Ectodermal cell (in vitro differentiated cells): ENCODE results near the gene NAA40.

Experiments
- H3K27ac ChIP-seq: 2 replicates; pipeline ENCODE4 v1.7.0; 2013; ENCODE audit warnings: mild to moderate bottlenecking, low read depth, low read length; ENCODE audit not compliant: insufficient read depth, poor library complexity, severe bottlenecking
- H3K27me3 ChIP-seq: 2 replicates; pipeline ENCODE4 v1.7.0; 2013; ENCODE audit warnings: mild to moderate bottlenecking, low read length; ENCODE audit not compliant: insufficient read depth, control insufficient read depth, poor library complexity, severe bottlenecking
- H3K36me3 ChIP-seq: one replicate; pipeline ENCODE4 v1.7.0; 2013; ENCODE audit warnings: low read length; ENCODE audit not compliant: control insufficient read depth, insufficient read depth
- H3K4me1 ChIP-seq: one replicate; pipeline ENCODE4 v1.7.0; 2013; ENCODE audit warnings: low read length; ENCODE audit not compliant: control insufficient read depth, insufficient read depth
- H3K4me3 ChIP-seq: 2 replicates; pipeline ENCODE4 v1.7.0; 2013; ENCODE audit warnings: low read depth, low read length, control low read depth; ENCODE audit not compliant: insufficient read depth
- H3K9me3 ChIP-seq: 2 replicates; pipeline ENCODE4 v1.7.0; 2013; ENCODE audit warnings: mild to moderate bottlenecking, low read length, moderate library complexity; ENCODE audit not compliant: control insufficient read depth
- WGBS, 2 experiments: methylation state at CpG; one replicate each; pipeline ENCODE4 v1.1.7; 2013; ENCODE audit warnings: missing lambda C conversion rate in 2 of 2; 5-methylcytosine and 5-hydroxymethylcytosine counted together

NAA40 gene

GRCh38 chr11:63986156-63986931 lies 47.5 kb downstream of the NAA40 start, which contains the start of gene OTUB1:
OTUB1 (plus strand) TSS chr11:63986438; CDS start chr11:63986457, 19 bp downstream.
- Histone ChIP-seq H3K27ac (peak within 1 kb of the TSS; percentile 98), H3K4me3 (peak within 1 kb of the TSS; percentile 91), H3K4me1 (peaks cover 11% of the 10 kb centered on the region), H3K9me3 (no peaks in the 10 kb centered on the region), H3K36me3 (peaks cover 8% of the 10 kb centered on the region), H3K27me3 (no peaks in the 10 kb centered on the region)
- WGBS, 2 experiments: 0 to 1% methylated on average over 63 of the region's 63 CpGs

GRCh38 chr11:63986932-63987513 lies 48.2 kb downstream of the NAA40 start:
- Histone ChIP-seq H3K27ac (peak overlapping the region; percentile 98), H3K27me3 (no peaks in the 10 kb centered on the region), H3K4me1 (peaks cover 11% of the 10 kb centered on the region), H3K9me3 (no peaks in the 10 kb centered on the region), H3K4me3 (peak overlapping the region; percentile 91), H3K36me3 (peaks cover 11% of the 10 kb centered on the region)
- WGBS, 2 experiments: 42% methylated on average over 25 of the region's 25 CpGs

GRCh38 chr11:63991558-63991957 lies 52.8 kb downstream of the NAA40 start:
- Histone ChIP-seq H3K9me3 (no peaks in the 10 kb centered on the region), H3K4me3 (no peak overlapping the region), H3K27me3 (no peaks in the 10 kb centered on the region), H3K4me1 (peaks cover 8% of the 10 kb centered on the region), H3K27ac (no peak overlapping the region), H3K36me3 (peaks cover 11% of the 10 kb centered on the region)
- WGBS, 2 experiments: 95 to 96% methylated on average over 10 of the region's 10 CpGs

- no peak overlapping the region for H3K27ac ChIP-seq
- H3K4me1 ChIP-seq: peaks cover 8% of the 10 kb centered on the region
- no peaks in the 10 kb centered on the region for H3K27me3 ChIP-seq
- peaks cover 24% of the 10 kb centered on the region for H3K36me3 ChIP-seq
- H3K9me3 ChIP-seq: no peaks in the 10 kb centered on the region
- WGBS, 2 experiments: 95% methylated on average over 5 of the region's 5 CpGs
- no peak overlapping the region for H3K4me3 ChIP-seq
These were observed 54.3 kb downstream of the NAA40 start for GRCh38 chr11:63993100-63993499.

GRCh38 chr11:63993993-63994392 lies 55.2 kb downstream of the NAA40 start:
- Histone ChIP-seq H3K4me3 (no peak overlapping the region), H3K27me3 (peaks cover 6% of the 10 kb centered on the region), H3K27ac (no peak overlapping the region), H3K9me3 (no peaks in the 10 kb centered on the region), H3K4me1 (peaks cover 17% of the 10 kb centered on the region), H3K36me3 (peaks cover 24% of the 10 kb centered on the region)
- WGBS, 2 experiments: 88 to 95% methylated on average over 6 of the region's 6 CpGs

- H3K36me3 ChIP-seq: peaks cover 14% of the 10 kb centered on the region
- WGBS, 2 experiments: 95 to 96% methylated on average over 18 of the region's 18 CpGs
These were observed 57.7 kb downstream of the NAA40 start for GRCh38 chr11:63996512-63996911.

GRCh38 chr11:63997104-63997700 lies 58.4 kb downstream of the NAA40 start:
- 96 to 97% methylated on average over 27 of the region's 27 CpGs for WGBS, 2 experiments
- peaks cover 22% of the 10 kb centered on the region for H3K4me1 ChIP-seq
- H3K36me3 ChIP-seq: peaks cover 14% of the 10 kb centered on the region
- no peak overlapping the region for H3K27ac ChIP-seq
- H3K4me3 ChIP-seq: no peak overlapping the region
- H3K9me3 ChIP-seq: no peaks in the 10 kb centered on the region
- H3K27me3 ChIP-seq: peaks cover 29% of the 10 kb centered on the region

More at GRCh38 chr11:63996512-63996911, 57.7 kb downstream of the NAA40 start:
- Histone ChIP-seq H3K4me3 (no peak overlapping the region), H3K27me3 (peaks cover 27% of the 10 kb centered on the region), H3K9me3 (no peaks in the 10 kb centered on the region), H3K27ac (no peak overlapping the region), H3K4me1 (peaks cover 22% of the 10 kb centered on the region)

- H3K9me3 ChIP-seq: no peaks in the 10 kb centered on the region
- no peak overlapping the region for H3K27ac ChIP-seq
- H3K36me3 ChIP-seq: peaks cover 14% of the 10 kb centered on the region
- peaks cover 22% of the 10 kb centered on the region for H3K4me1 ChIP-seq
- no peak overlapping the region for H3K4me3 ChIP-seq
- peaks cover 29% of the 10 kb centered on the region for H3K27me3 ChIP-seq
- 76% methylated on average over 11 of the region's 11 CpGs for WGBS, 2 experiments
These were observed 59.1 kb downstream of the NAA40 start for GRCh38 chr11:63997801-63998337.

- H3K9me3 ChIP-seq: no peaks in the 10 kb centered on the region
- peaks cover 29% of the 10 kb centered on the region for H3K27me3 ChIP-seq
- peaks cover 14% of the 10 kb centered on the region for H3K36me3 ChIP-seq
- peak overlapping the region; percentile 15 for H3K4me3 ChIP-seq
- WGBS, 2 experiments: 32% methylated on average over 54 of the region's 54 CpGs
- no peak overlapping the region for H3K27ac ChIP-seq
- peaks cover 22% of the 10 kb centered on the region for H3K4me1 ChIP-seq
These were observed 60.0 kb downstream of the NAA40 start for GRCh38 chr11:63998558-63999348.
